CD4-positive, alpha-beta T cell (primary cell): ENCODE measurements around the gene CCL13. TPM values are rescaled to one million over a fixed set of nuclear protein-coding genes. Genes with fewer than 3 reads are reported as not detected.

Source experiments
- ATAC-seq: fragments of 200-7000 bp; cut with Tn5 transposase; one replicate; pipeline ENCODE4 v1.10.0; 2022; ENCODE audit warnings: mild to moderate bottlenecking; ENCODE audit not compliant: poor library complexity
- CTCF ChIA-PET: fragments of 350-600 bp; sonication (Branson Sonifier 250); formaldehyde crosslinking; loops from one replicate; lab custom pipeline; 2021; ENCODE audit warnings: antibody characterized with exemption, inconsistent platforms; lab: Charles Lee
- POLR2A ChIA-PET: fragments of 350-600 bp; sonication (Branson Sonifier 250); formaldehyde crosslinking; loops from one replicate; lab custom pipeline; 2021; ENCODE audit warnings: antibody characterized with exemption, inconsistent platforms; lab: Charles Lee
- DNase-seq, 14 experiments: peaks; one replicate each; pipeline ENCODE4 v3.0.0-alpha.2; 2013 to 2020; ENCODE audit warnings: mixed read lengths in 2 of 14
- H3K27ac ChIP-seq, 2 donors: one replicate each; pipeline versions ENCODE4 v1.5.1 to v1.7.0; 2013; ENCODE audit warnings: low read length in 2 of 2, low read depth in 1 of 2, mild to moderate bottlenecking in 1 of 2
- H3K27me3 ChIP-seq, 2 experiments: 1 replicate in 1 of 2; 2 replicates in 1 of 2; pipeline versions ENCODE4 v1.6.1 to v1.7.0; 2013; ENCODE audit warnings: low read length in 2 of 2, control low read depth in 1 of 2, mild to moderate bottlenecking in 1 of 2, moderate library complexity in 1 of 2; ENCODE audit not compliant: insufficient read depth in 2 of 2, control insufficient read depth in 1 of 2
- H3K36me3 ChIP-seq: one replicate; pipeline ENCODE4 v1.6.1; 2013; ENCODE audit warnings: low read length, control low read depth; ENCODE audit not compliant: insufficient read depth
- H3K4me1 ChIP-seq: one replicate; pipeline ENCODE4 v1.6.1; 2013; ENCODE audit warnings: low read length, control low read depth; ENCODE audit not compliant: insufficient read depth
- H3K4me3 ChIP-seq: one replicate; pipeline ENCODE4 v1.5.1; 2013; ENCODE audit warnings: mild to moderate bottlenecking, low read length, moderate library complexity
- H3K9me3 ChIP-seq, 2 experiments: 1 replicate in 1 of 2; 2 replicates in 1 of 2; pipeline versions ENCODE4 v1.6.1 to v1.7.0; 2013; ENCODE audit warnings: low read length in 2 of 2, mild to moderate bottlenecking in 2 of 2, control low read depth in 1 of 2, moderate library complexity in 1 of 2; ENCODE audit not compliant: control insufficient read depth in 1 of 2, insufficient read depth in 1 of 2
- H3K27ac Mint-ChIP-seq: one replicate; pipeline ENCODE4 v1.8.0; 2020; ENCODE audit warnings: mixed read lengths
- H3K27me3 Mint-ChIP-seq: one replicate; pipeline ENCODE4 v1.8.0; 2021; ENCODE audit warnings: mixed read lengths
- H3K36me3 Mint-ChIP-seq: one replicate; pipeline ENCODE4 v1.8.0; 2021; ENCODE audit warnings: low read depth, mixed read lengths
- H3K4me1 Mint-ChIP-seq: one replicate; pipeline ENCODE4 v1.8.0; 2021; ENCODE audit warnings: low read depth, mixed read lengths
- H3K4me3 Mint-ChIP-seq: one replicate; pipeline ENCODE4 v1.8.0; 2020; ENCODE audit warnings: mild to moderate bottlenecking, mixed read lengths
- H3K9me3 Mint-ChIP-seq: one replicate; pipeline ENCODE4 v1.8.0; 2020; ENCODE audit warnings: mixed read lengths
- intact Hi-C, 2 experiments: fragments of 100-400 bp; cut with DNase I in 1 of 2; cut with micrococcal nuclease in 1 of 2; formaldehyde crosslinking; loops; one replicate each; pipeline versions ENCODE4 v1.15.1 to v1.9.0; 2023 to 2025; cut with DNase I, micrococcal nuclease
- total RNA-seq, 174 experiments: library from RNA in 2 of 174; stranded (reverse) in 2 of 174; gene quantifications; one replicate each; pipeline ENCODE4 v1.2.3 and lab custom pipeline; 2021 to 2026
- TF ChIP-seq, protein P1 (sequence below): fragments of 200-600 bp; IDR thresholded peaks from one replicate; pipeline ENCODE4 v1.8.0; 2022; ENCODE audit warnings: antibody characterized with exemption, mild to moderate bottlenecking

Gene CCL13
- total RNA-seq, 2 experiments from 2014 or later, result not detected

- intact Hi-C loops, result no loop called here
- POLR2A ChIA-PET, result no interaction called here
- Mint-ChIP-seq H3K36me3 (no peaks in the 10 kb centered on the region), H3K9me3 (no peaks in the 10 kb centered on the region), H3K27ac (no peak overlapping the region), H3K27me3 (no peaks in the 10 kb centered on the region), H3K4me3 (no peak overlapping the region), H3K4me1 (peaks cover 9% of the 10 kb centered on the region)
- H3K4me1 ChIP-seq, result no peaks in the 10 kb centered on the region
- H3K4me3 ChIP-seq, result no peak overlapping the region
- H3K36me3 ChIP-seq, result no peaks in the 10 kb centered on the region
- DNase-seq, result no peak
- TF ChIP-seq, protein P1, sequence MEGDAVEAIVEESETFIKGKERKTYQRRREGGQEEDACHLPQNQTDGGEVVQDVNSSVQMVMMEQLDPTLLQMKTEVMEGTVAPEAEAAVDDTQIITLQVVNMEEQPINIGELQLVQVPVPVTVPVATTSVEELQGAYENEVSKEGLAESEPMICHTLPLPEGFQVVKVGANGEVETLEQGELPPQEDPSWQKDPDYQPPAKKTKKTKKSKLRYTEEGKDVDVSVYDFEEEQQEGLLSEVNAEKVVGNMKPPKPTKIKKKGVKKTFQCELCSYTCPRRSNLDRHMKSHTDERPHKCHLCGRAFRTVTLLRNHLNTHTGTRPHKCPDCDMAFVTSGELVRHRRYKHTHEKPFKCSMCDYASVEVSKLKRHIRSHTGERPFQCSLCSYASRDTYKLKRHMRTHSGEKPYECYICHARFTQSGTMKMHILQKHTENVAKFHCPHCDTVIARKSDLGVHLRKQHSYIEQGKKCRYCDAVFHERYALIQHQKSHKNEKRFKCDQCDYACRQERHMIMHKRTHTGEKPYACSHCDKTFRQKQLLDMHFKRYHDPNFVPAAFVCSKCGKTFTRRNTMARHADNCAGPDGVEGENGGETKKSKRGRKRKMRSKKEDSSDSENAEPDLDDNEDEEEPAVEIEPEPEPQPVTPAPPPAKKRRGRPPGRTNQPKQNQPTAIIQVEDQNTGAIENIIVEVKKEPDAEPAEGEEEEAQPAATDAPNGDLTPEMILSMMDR, result no peak
- no peak overlapping the region for H3K27ac ChIP-seq
- no peaks in the 10 kb centered on the region for H3K27me3 ChIP-seq
- ATAC-seq, result no peak
- CTCF ChIA-PET, result no interaction called here
- H3K9me3 ChIP-seq, result no peaks in the 10 kb centered on the region
These were observed 21.0 kb downstream of the CCL13 start for GRCh38 chr17:34377078-34377823.

GRCh38 chr17:34378664-34379101 lies 22.4 kb downstream of the CCL13 start:
- Mint-ChIP-seq H3K4me3 (peak overlapping the region; percentile 8), H3K27me3 (peaks cover 4% of the 10 kb centered on the region), H3K27ac (no peak overlapping the region), H3K4me1 (peaks cover 16% of the 10 kb centered on the region), H3K36me3 (no peaks in the 10 kb centered on the region), H3K9me3 (no peaks in the 10 kb centered on the region)
- H3K4me1 ChIP-seq, result peaks cover 4% of the 10 kb centered on the region
- DNase-seq (peak in 2 of 14 experiments; percentile 29 to 36), ATAC-seq (no peak)
- POLR2A ChIA-PET, result no interaction called here
- no peak overlapping the region for H3K4me3 ChIP-seq
- peaks cover 0 to 3% of the 10 kb centered on the region in 2 experiments for H3K27me3 ChIP-seq
- H3K9me3 ChIP-seq, result no peaks in the 10 kb centered on the region
- TF ChIP-seq, protein P1, result no peak
- CTCF ChIA-PET, result no interaction called here
- H3K27ac ChIP-seq, result no peak overlapping the region
- H3K36me3 ChIP-seq, result no peaks in the 10 kb centered on the region
- intact Hi-C loops, result no loop called here

DNA sequence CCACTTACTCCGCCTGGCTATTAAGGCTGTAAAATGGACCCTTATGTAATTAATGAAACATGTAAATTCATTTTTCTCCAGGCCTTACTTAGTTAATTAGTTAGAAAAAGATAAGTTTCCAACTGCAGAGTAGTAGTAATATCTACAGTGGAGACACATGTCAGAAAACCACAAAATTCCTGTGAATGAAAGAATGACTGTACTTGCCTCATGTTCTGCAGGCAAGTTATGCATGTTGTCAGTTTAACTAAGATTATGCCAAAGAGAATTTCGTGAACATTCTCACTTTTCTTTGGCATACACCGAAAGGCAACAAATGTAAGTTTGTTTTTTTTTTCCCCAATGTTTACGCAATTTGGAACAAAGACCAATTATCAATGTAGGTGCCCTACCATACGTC lies 23.6 kb downstream of the CCL13 start:
- intact Hi-C loops, result no loop called here
- TF ChIP-seq, protein P1, result no peak
- Histone ChIP-seq H3K27ac (no peak overlapping the region), H3K36me3 (no peaks in the 10 kb centered on the region), H3K4me3 (no peak overlapping the region), H3K9me3 (no peaks in the 10 kb centered on the region), H3K4me1 (peaks cover 4% of the 10 kb centered on the region), H3K27me3 (peaks cover 0 to 4% of the 10 kb centered on the region in 2 experiments)
- H3K27me3 Mint-ChIP-seq, result peaks cover 4% of the 10 kb centered on the region
- no peak overlapping the region for H3K4me3 Mint-ChIP-seq
- CTCF ChIA-PET, result no interaction called here
- peaks cover 16% of the 10 kb centered on the region for H3K4me1 Mint-ChIP-seq
- DNase-seq (no peak), ATAC-seq (no peak)
- H3K36me3 Mint-ChIP-seq, result no peaks in the 10 kb centered on the region
- no peaks in the 10 kb centered on the region for H3K9me3 Mint-ChIP-seq
- POLR2A ChIA-PET, result no interaction called here
- H3K27ac Mint-ChIP-seq, result no peak overlapping the region
